ENCODE measurements around the gene RAD21L1. TPM values are rescaled to one million over a fixed set of nuclear protein-coding genes. Genes with fewer than 3 reads are reported as not detected.

RAD21L1 gene
- total RNA-seq, 1 donor from 2014 or later = 0.08 TPM

DNA sequence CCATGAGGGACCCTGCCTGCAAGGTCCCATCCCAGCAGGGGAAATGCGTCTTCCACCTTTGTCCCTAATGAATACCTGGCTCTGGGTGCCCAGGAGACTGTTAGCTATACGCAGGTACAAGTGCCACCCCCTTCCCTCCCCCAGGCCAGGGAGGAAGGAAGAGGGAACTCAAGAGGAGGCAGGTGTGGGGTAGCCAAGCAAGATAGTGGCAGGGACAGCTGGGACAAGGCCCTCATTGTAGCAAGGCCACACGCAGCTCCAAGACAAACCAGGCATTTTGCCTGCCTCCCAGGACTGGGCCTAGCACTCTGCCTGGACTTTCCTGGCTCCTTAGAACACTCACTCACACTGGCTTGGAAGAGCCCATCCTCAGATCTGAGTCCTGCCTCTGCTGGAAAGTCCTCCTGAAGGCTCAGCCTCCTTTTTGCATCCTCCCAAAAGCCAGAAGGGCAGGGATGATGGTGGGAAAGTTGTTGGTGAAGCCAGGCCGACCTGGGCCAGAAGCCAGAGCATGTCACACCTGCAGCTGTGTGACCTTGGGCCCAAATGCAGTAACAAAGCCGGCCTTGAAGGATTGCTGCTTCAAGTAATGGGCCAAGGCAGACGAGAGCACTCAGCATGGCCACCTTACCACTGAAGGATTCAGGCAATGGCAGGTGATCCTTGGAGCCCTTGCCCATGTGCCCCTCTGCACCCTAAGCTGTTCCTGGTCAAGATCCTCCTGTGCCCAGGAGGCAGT, 68.0 kb downstream of the RAD21L1 start:
- DNase-seq (ENCODE audit: low read depth) = peak; percentile 38

- no peak for DNase-seq (ENCODE audit: low read depth)
Measured at GRCh38 chr20:1294497-1294896, 68.7 kb downstream of the RAD21L1 start.

GRCh38 chr20:1295276-1295930, 69.6 kb downstream of the RAD21L1 start:
- DNase-seq (ENCODE audit: low read depth) = no peak

GRCh38 chr20:1296117-1296610, 70.3 kb downstream of the RAD21L1 start:
- DNase-seq (ENCODE audit: low read depth) = no peak

DNA sequence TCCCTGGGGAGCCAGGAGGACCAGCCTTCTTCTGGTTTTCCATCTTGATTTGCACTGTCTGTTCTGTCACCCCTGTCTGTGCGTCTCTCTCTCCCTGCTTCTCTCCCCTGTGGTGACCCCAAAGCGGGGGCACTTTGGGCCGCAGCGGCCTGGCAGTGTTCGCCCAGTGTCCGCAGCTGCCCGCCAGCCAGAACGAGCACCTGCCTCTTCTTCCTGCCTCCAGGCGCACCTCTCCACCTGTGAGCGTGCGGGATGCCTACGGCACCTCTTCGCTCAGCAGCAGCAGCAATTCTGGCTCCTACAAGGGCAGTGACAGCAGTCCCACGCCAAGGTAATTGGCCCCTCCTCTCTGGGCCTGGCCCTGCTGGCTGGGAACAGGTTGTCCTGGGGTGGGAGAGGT, 71.1 kb downstream of the RAD21L1 start:
- DNase-seq (ENCODE audit: low read depth) = no peak

GRCh38 chr20:1297486-1297885, 71.6 kb downstream of the RAD21L1 start:
- DNase-seq (ENCODE audit: low read depth) = no peak

GRCh38 chr20:1298166-1298565, 72.3 kb downstream of the RAD21L1 start:
- no peak for DNase-seq (ENCODE audit: low read depth)

DNA sequence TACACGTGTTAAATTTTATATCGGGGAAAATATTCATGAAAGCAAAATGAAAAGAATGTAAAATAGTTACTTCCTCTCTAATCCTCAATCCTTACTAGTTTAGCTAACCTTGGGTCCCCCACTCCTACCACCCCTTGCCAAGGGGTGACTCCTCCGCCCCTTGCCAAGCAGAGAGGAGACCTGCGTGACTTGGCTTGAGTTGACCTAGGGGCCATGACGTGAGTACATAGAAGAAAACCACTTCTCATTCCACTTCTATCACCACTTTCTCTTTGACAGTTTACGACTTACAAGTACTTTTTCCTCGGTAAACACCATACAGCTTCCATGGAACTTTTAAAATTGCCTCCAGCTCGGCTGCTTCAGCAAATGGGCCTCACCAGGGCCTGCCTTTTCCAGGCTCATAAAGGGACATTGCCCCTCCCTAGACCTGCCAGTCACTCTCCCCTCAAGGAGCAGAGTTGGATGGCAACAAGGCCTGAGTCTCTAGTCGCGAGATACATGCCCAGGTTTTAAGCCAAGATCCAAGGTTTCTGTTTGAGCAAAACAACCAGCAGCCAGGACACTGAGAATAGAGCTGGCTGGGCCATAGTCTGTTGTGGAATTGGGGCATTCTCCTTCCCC, 73.2 kb downstream of the RAD21L1 start:
- no peak for DNase-seq (ENCODE audit: low read depth)

DNA sequence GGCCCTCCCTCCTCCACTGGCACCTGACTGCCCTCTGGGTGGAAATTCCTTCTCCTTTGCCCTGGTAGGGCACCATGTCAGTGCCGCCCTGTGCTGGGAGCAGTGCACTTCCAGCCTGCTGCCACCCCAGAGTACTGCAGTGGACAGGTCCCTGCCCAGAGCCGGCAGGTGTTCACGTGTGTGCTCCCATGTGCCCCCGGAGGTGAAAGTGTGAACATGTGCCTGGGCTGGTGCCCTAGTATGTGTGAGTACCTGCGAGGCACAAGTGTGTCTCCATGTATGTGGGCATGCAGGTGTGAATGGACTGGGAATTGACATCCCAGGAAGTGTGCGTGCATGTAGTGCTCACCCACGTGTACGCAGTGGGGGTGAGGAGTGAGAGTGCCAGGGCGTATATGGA, 73.7 kb downstream of the RAD21L1 start:
- DNase-seq (ENCODE audit: low read depth) = no peak

DNA sequence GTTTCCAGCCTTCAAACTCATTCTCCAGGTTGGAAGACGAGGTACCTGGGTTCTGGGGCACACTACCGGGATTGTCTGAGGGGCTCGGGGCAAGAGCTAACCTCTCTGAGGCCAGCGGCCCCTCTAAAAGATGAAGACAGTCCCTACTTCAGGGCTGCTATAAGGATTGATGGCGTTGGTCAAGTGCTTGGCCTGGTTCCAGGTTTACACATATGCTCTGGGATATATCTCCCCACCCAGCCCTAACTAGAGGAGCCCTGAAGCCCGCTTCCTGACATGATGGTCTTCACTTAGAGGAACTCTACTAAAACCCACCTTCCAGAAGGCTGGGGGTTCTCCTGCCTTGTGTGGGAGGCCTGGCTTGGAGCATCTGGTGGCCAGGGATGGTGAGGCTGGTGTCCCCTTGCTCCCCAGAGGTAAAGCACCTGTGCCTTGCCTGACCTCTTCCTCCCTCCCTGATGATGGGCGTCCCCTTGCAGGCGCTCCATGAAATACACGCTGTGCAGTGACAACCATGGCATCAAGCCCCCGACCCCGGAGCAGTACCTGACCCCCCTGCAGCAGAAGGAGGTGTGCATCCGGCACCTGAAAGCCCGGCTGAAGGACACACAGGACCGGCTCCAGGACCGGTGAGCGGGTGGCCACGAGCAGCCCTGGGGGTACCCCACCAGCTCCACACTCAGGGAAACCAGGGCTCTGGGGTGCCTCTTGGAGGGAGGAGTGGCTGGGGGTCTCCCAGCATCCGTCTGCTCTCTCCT, 74.4 kb downstream of the RAD21L1 start:
- no peak for DNase-seq (ENCODE audit: low read depth)

DNA sequence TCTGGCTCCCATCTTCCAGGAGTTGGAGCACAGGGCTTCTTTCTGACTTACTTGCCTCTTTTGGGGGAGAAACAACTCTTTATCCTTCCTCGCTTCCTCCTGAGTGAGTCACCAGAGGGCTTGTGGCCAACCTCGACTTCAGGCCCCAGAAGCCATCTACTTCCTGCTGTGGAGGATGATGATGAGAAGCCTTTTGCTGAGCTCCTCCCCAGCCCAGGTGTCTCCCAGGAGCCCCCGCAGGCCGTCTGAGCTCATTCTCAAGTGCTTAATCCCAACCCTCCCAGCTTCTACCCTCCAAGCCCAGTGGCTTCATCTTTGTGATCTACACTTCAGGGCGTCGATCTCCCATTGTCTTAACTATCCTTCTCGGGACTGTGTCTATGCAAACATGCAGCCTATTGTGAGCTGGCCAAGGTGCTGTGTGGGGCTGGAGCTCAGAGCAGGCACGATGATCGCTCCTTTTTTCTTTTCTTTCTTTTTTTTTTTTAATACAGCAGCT, 75.2 kb downstream of the RAD21L1 start:
- DNase-seq (ENCODE audit: low read depth) = no peak

DNA sequence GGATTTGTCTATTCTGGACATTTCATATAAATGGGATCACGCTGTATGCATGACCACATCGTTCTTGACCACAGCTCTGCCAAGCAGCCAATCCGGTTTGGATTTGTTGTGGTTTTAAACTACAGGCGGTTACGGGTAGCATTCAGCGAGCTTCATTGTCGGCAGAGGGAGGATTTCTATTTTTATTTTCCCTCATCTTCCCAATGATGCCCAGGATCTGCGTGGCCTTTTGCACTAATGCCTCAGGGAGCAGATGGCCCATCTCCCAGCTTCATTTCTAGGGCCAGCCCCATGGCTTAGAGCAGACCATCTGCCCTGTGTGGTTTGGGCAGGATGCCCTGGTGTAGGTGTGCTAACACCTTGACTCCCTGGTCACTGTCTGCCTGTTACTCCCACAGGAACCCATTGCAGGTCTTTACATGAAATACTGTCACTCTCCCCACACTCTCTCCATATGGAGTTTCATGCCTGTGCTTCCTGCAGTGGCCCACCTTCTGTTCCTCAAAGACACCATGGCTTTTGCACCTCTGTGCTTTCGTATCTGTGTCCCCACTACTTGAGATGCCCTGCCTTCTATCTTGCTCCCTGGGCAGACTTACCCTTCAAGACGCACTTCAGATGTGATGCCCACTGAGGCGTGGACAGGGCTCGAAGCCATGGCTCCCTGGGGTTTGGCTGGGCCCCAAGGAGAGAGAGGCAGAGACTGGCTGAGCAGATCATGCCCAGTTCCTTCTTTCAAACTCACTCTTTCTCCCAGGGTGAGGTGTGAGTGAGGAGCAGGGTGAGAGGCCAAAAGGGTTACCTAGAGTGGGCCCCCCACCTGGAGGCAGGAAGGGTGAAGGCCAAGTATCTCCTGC, 77.1 kb downstream of the RAD21L1 start:
- peak; percentile 93 for DNase-seq (ENCODE audit: low read depth)

GRCh38 chr20:1304710-1305515, 79.1 kb downstream of the RAD21L1 start:
- DNase-seq (ENCODE audit: low read depth) = no peak

Other genes starting within 250 kb of the RAD21L1 start
- not detected in 2 replicates for gene RSPO4, start 223.7 kb upstream of the RAD21L1 start, total RNA-seq
- 126 and 131 TPM in 2 replicates for gene PSMF1, start 107.4 kb upstream of the RAD21L1 start, total RNA-seq
- not detected in 2 replicates for gene TMEM74B, start 41.1 kb upstream of the RAD21L1 start, total RNA-seq
- gene C20orf202, start 22.6 kb upstream of the RAD21L1 start, total RNA-seq = 0.10 TPM in 1 of 2 replicates, not detected in the other
- gene SNPH, start 40.2 kb downstream of the RAD21L1 start, total RNA-seq = 29.4 and 36.5 TPM in 2 replicates
- 1.8 and 4.0 TPM in 2 replicates for gene SDCBP2, start 103.1 kb downstream of the RAD21L1 start, total RNA-seq
- 125 and 146 TPM in 2 replicates for gene FKBP1A, start 167.0 kb downstream of the RAD21L1 start, total RNA-seq
- gene NSFL1C, start 240.8 kb downstream of the RAD21L1 start, total RNA-seq = 49.6 and 67.0 TPM in 2 replicates